NCI-H2081 treated with DMSO at 0.1 percent for 48 hours (cell line): ENCODE measurements around the gene BAG1.

Source experiments
- DNase-seq: peaks from one replicate; lab custom pipeline; 2025; lab: John Stamatoyannopoulos, UW

The BAG1 gene

GRCh38 chr9:33241298-33241697, 23.2 kb downstream of the BAG1 start:
- DNase-seq, result no peak

GRCh38 chr9:33239921-33240320, 24.6 kb downstream of the BAG1 start, which contains the start of gene SPINK4:
TSS of gene SPINK4 (plus strand) at chr9:33240167. CDS start at chr9:33240209, 42 bp downstream.
- no peak for DNase-seq

- no peak for DNase-seq
These were observed 27.9 kb downstream of the BAG1 start for GRCh38 chr9:33236571-33236970.

GRCh38 chr9:33234511-33235467, 29.7 kb downstream of the BAG1 start:
- no peak for DNase-seq

- no peak for DNase-seq
These were observed 30.7 kb downstream of the BAG1 start for GRCh38 chr9:33233626-33234342.

GRCh38 chr9:33232815-33233214, 31.7 kb downstream of the BAG1 start:
- DNase-seq, result no peak

GRCh38 chr9:33231623-33231942, 32.9 kb downstream of the BAG1 start:
- DNase-seq, result no peak

- DNase-seq, result no peak
These were observed 33.5 kb downstream of the BAG1 start for GRCh38 chr9:33230756-33231622.

GRCh38 chr9:33229359-33230114, 35.0 kb downstream of the BAG1 start:
- peak; percentile 66 for DNase-seq

GRCh38 chr9:33228606-33229005, 35.9 kb downstream of the BAG1 start:
- DNase-seq, result no peak

- no peak for DNase-seq
These were observed 36.8 kb downstream of the BAG1 start for GRCh38 chr9:33227741-33228140.

- no peak for DNase-seq
These were observed 37.5 kb downstream of the BAG1 start for GRCh38 chr9:33227008-33227398.

GRCh38 chr9:33225319-33226147, 39.0 kb downstream of the BAG1 start:
- peak; percentile 15 for DNase-seq

- DNase-seq, result no peak
These were observed 40.8 kb downstream of the BAG1 start for GRCh38 chr9:33223696-33224095.

GRCh38 chr9:33222031-33222430, 42.5 kb downstream of the BAG1 start:
- DNase-seq, result no peak

GRCh38 chr9:33221568-33221884, 43.0 kb downstream of the BAG1 start:
- DNase-seq, result no peak

- DNase-seq, result no peak
These were observed 43.6 kb downstream of the BAG1 start for GRCh38 chr9:33220681-33221567.

- no peak for DNase-seq
These were observed 52.7 kb downstream of the BAG1 start for GRCh38 chr9:33211695-33212393.
